Measurements from ENCODE around the gene IGSF8.

Gene IGSF8

GRCh38 chr1:160085686-160086455 lies 12.5 kb downstream of the IGSF8 start:
- DNase-seq (ENCODE audit: low spot score): peak; percentile 73

- no peak for DNase-seq (ENCODE audit: low spot score)
Measured at GRCh38 chr1:160084771-160085321, 13.6 kb downstream of the IGSF8 start.

- peak; percentile 71 for DNase-seq (ENCODE audit: low spot score)
Measured at GRCh38 chr1:160083968-160084770, 14.2 kb downstream of the IGSF8 start.

- DNase-seq (ENCODE audit: low spot score): no peak
Measured at GRCh38 chr1:160082926-160083325, 15.5 kb downstream of the IGSF8 start.

- DNase-seq (ENCODE audit: low spot score): no peak
Measured at GRCh38 chr1:160082487-160082886, 15.9 kb downstream of the IGSF8 start.

GRCh38 chr1:160081261-160081936 lies 17.0 kb downstream of the IGSF8 start, which contains the start of gene KCNJ9:
TSS of gene KCNJ9 (plus strand) at chr1:160081538. CDS start at chr1:160084031, 2,493 bp downstream.
- DNase-seq (ENCODE audit: low spot score): no peak

- no peak for DNase-seq (ENCODE audit: low spot score)
Measured at GRCh38 chr1:160080381-160081100, 17.9 kb downstream of the IGSF8 start.

- no peak for DNase-seq (ENCODE audit: low spot score)
Measured at GRCh38 chr1:160079448-160079847, 19.0 kb downstream of the IGSF8 start.

- DNase-seq (ENCODE audit: low spot score): peak; percentile 48
Measured at GRCh38 chr1:160078512-160079195, 19.8 kb downstream of the IGSF8 start.

- DNase-seq (ENCODE audit: low spot score): no peak
Measured at GRCh38 chr1:160077486-160077885, 20.9 kb downstream of the IGSF8 start.

- DNase-seq (ENCODE audit: low spot score): no peak
Measured at GRCh38 chr1:160076295-160076694, 22.1 kb downstream of the IGSF8 start.

- DNase-seq (ENCODE audit: low spot score): no peak
Measured at GRCh38 chr1:160075836-160076235, 22.6 kb downstream of the IGSF8 start.

- no peak for DNase-seq (ENCODE audit: low spot score)
Measured at GRCh38 chr1:160074865-160075264, 23.6 kb downstream of the IGSF8 start.

- DNase-seq (ENCODE audit: low spot score): no peak
Measured at GRCh38 chr1:160071289-160071688, 27.1 kb downstream of the IGSF8 start.

GRCh38 chr1:160070243-160071163 lies 27.9 kb downstream of the IGSF8 start:
- DNase-seq (ENCODE audit: low spot score): peak; percentile 63

GRCh38 chr1:160069460-160070231 lies 28.8 kb downstream of the IGSF8 start, which contains the start of gene KCNJ10:
TSS of gene KCNJ10 (minus strand) at chr1:160070160. CDS start at chr1:160042532, 27,628 bp downstream.
- no peak for DNase-seq (ENCODE audit: low spot score)

- no peak for DNase-seq (ENCODE audit: low spot score)
Measured at GRCh38 chr1:160068225-160068624, 30.2 kb downstream of the IGSF8 start.

GRCh38 chr1:160066829-160067745 lies 31.3 kb downstream of the IGSF8 start:
- DNase-seq (ENCODE audit: low spot score): no peak
